ENCODE measurements around the gene PRR5. TPM values are rescaled to one million over a fixed set of nuclear protein-coding genes. Genes with fewer than 3 reads are reported as not detected.

PRR5 gene
- total RNA-seq, 1 experiment from 2014 or later, result 57.9 TPM

GRCh38 chr22:44765571-44766285 lies 63.7 kb downstream of the PRR5 start:
- no peak for DNase-seq (ENCODE audit: low spot score)
- in situ Hi-C loops (cut with HindIII; ENCODE audit: low sequenced_read_pairs), result no loop called here

GRCh38 chr22:44773082-44773481 lies 71.1 kb downstream of the PRR5 start:
- no peak for DNase-seq (ENCODE audit: low spot score)
- in situ Hi-C loops (cut with HindIII; ENCODE audit: low sequenced_read_pairs), result no loop called here

- DNase-seq (ENCODE audit: low spot score), result no peak
- in situ Hi-C loops (cut with HindIII; ENCODE audit: low sequenced_read_pairs), result no loop called here
Measured at GRCh38 chr22:44775862-44776261, 73.9 kb downstream of the PRR5 start.

GRCh38 chr22:44776605-44777363 lies 74.8 kb downstream of the PRR5 start:
- in situ Hi-C loops (cut with HindIII; ENCODE audit: low sequenced_read_pairs), result no loop called here
- no peak for DNase-seq (ENCODE audit: low spot score)

- in situ Hi-C loops (cut with HindIII; ENCODE audit: low sequenced_read_pairs), result no loop called here
- no peak for DNase-seq (ENCODE audit: low spot score)
Measured at GRCh38 chr22:44777364-44777755, 75.4 kb downstream of the PRR5 start.

- no peak for DNase-seq (ENCODE audit: low spot score)
- in situ Hi-C loops (cut with HindIII; ENCODE audit: low sequenced_read_pairs), result no loop called here
Measured at GRCh38 chr22:44780876-44781449, 79.0 kb downstream of the PRR5 start.

- no peak for DNase-seq (ENCODE audit: low spot score)
- in situ Hi-C loops (cut with HindIII; ENCODE audit: low sequenced_read_pairs), result no loop called here
Measured at GRCh38 chr22:44782363-44782963, 80.5 kb downstream of the PRR5 start.

- DNase-seq (ENCODE audit: low spot score), result no peak
- in situ Hi-C loops (cut with HindIII; ENCODE audit: low sequenced_read_pairs), result no loop called here
Measured at GRCh38 chr22:44783091-44783490, 81.1 kb downstream of the PRR5 start.

- no peak for DNase-seq (ENCODE audit: low spot score)
- in situ Hi-C loops (cut with HindIII; ENCODE audit: low sequenced_read_pairs), result no loop called here
Measured at GRCh38 chr22:44783581-44783980, 81.6 kb downstream of the PRR5 start.

GRCh38 chr22:44786136-44786535 lies 84.1 kb downstream of the PRR5 start:
- DNase-seq (ENCODE audit: low spot score), result no peak
- in situ Hi-C loops (cut with HindIII; ENCODE audit: low sequenced_read_pairs), result no loop called here

- in situ Hi-C loops (cut with HindIII; ENCODE audit: low sequenced_read_pairs), result no loop called here
- DNase-seq (ENCODE audit: low spot score), result no peak
Measured at GRCh38 chr22:44786610-44787009, 84.6 kb downstream of the PRR5 start.

Other genes starting within 250 kb of the PRR5 start
- 11.4 and 12.3 TPM in 2 replicates for gene RTL6, start 204.0 kb upstream of the PRR5 start, total RNA-seq (2014; rRNA removed; shearing (Covaris generic))
- 15.7 and 20.5 TPM in 2 replicates for gene ARHGAP8, start 50.4 kb downstream of the PRR5 start, total RNA-seq (2014; rRNA removed; shearing (Covaris generic))

Data from G401 (cell line).